Glomerular visceral epithelial cell (primary cell): Measurements from ENCODE around the gene B4GAT1.
A peak's percentile ranks its signal among the peaks of the same experiment; 100 is the strongest.
"Not testable (repeated sequence)": the region's sequence is repeated elsewhere in the genome, so short reads cannot be mapped to it uniquely, and the experiment has no call there.

ENCODE experiments used
- DNase-seq: peaks from one replicate; pipeline ENCODE4 v3.0.0-alpha.2; 2016; ENCODE audit errors: extremely low spot score

The B4GAT1 gene

DNA sequence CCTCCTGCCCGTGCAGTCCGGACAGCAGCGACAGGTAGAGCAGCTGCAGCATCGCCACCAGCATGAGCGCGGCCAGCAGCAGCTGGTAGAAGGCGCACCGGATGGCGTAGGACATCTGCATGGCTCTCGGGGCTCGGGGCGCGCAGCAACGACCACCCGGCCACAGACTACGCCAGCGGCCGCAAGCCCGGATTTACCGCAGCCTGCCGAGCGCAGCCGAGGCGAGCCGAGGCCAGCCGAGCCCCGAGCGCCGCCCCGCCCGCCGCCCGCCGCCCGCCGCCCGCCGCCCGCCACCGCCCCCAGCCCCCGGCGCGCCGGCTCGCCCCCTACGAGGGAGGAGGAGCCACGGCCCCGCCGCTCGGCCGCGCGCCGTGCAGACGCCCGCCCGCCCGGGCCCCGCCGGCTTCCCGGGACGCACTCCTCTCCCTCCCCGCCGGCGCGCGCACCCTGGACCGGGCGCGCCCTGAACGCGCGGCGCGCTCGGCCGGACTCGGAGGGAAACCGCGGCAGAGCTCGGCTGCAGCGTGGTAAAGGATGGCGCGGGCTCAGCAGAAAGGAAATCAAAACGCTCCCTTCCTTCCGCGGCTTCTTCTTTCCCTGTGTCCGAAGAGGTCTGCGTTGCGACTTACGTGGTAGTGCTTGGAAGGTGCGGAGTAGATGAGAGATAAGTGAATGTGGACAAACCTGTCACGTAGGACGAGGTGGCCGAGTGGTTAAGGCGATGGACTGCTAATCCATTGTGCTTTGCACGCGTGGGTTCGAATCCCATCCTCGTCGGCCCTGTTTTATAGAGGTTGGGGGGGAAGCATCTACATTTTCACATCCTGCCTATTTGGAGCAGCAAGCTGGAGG, at the start of gene B4GAT1:
Gene B4GAT1, minus strand, starts transcription at position 205 of the 852 bp plus-strand sequence. Its CDS starts 84 bp downstream, at position 121.
- DNase-seq, result peak; percentile 93

DNA sequence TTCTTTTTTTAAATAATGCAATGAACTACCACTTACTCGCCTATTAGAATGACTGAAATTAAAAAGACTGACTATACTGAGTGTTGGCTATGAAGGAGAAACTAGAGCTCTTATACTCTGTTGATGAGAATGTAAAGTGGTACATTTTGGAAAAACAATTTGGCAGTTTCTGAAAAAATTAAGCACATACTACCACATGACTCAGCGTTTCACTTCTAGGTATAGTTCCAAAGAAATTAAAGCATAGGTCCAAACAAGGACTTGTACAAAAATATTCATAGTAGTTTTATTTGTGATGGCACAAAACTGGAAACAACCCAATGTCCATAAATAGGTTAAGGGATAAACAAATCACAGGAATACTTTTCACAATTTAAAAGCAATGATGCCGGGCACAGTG, 46.5 kb upstream of the B4GAT1 start:
- DNase-seq, result no peak

DNA sequence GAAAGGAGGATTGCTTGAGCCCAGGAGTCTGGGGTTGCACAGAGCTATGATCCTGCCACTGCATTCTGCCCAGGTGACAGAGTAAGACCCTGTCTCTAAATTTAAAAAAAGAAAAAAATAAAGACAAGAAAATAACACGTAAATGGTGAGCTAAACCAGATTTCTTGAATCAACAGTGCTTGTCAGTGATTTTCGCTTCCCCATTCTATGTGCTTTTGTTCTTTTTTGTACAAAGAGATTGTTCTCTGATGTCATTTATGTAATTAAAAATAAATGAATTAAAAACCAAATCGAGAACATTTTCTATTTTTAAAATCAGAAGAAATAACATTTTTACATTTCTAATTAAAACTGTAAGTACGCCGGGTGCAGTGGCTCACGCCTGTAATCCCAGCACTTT, 43.9 kb upstream of the B4GAT1 start:
- no peak for DNase-seq

DNA sequence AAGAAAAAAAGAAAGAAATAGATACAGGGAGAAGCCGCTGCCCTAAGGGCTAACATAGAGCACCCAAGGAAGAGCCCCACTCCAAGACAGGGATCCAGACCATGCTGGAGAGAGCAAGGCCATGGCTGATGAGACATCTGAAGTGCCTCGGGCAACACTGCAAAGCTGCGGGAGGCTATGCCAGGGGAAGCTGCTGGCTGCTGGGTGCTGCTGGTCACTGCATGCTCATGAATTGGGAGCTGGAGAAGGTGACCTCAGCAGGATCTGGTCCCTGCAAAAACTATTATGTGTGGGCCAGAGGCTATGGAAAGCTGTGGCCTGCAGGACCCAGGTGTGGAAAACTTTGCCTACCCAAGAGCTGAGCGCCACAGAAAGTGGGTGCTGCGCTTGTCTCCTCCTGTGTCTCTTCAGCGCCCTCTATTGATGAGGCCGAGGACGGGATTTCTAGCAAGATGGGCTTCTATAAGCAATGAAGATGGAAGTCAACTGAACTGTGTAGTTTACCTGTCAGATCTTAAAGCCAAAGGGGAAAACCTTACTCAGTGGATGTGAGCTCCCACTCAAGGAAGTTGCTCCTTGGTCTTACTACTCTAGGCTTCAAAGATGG, 41.5 kb upstream of the B4GAT1 start:
- DNase-seq, result peak; percentile 64

DNA sequence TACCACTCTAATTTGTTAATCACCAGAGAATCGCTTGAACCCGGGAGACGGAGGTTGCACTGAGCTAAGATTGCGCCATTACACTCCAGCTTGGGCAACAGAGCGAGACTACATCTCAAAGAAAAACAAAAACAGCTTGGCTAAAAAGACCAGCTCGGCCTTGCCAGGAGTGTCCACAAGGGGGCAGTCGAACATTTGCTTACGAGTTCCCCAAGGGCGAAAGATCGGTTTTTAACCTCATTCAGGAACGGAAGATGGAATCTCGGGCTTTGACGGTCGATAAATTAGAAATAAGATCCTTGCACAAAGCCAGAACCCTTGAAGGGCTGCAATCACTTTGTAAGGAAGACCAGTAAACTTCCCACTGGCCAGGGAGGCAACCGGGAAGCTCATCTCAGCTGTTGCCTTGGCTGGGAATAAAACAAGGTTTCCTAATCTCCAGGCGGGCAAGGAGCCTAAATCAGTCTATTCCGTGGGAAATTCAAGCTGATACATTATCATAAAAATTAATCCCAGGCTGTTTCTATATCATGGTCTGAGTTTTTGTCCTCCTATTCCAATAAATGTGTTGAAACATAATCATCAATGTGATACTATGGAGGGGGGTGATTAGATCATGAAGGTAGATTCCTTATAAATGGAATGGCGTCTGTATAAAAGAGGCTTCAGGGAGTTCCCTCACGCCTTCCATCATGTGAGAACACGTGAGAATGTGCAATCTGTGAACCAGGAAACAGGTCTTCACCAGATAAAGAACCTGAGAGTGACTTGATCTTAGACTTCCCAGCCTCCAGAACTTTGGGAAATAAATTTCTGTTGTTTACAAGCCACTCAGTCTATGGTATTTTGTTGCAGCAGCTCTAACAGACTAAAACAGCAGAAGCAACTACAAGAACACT, 39.0 kb upstream of the B4GAT1 start:
- peak; percentile 76 for DNase-seq

DNA sequence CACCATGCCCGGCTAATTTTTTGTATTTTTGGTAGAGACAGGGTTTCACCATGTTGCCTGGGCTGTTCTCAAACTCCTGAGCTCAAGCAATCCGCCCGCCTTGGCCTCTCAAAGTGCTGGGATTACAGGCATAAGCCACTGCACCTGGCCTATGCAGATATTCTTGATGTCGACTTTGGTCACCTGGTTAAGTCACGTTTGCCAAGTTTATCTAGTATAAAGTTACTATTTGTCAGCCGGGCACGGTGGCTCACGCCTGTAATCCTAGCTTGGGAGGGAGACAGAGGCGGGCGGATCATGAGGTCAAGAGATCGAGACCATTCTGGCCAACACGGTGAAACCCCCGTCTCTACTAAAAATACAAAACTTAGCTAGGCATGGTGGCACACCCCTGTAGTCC, 36.9 kb upstream of the B4GAT1 start:
- not testable (repeated sequence) for DNase-seq

DNA sequence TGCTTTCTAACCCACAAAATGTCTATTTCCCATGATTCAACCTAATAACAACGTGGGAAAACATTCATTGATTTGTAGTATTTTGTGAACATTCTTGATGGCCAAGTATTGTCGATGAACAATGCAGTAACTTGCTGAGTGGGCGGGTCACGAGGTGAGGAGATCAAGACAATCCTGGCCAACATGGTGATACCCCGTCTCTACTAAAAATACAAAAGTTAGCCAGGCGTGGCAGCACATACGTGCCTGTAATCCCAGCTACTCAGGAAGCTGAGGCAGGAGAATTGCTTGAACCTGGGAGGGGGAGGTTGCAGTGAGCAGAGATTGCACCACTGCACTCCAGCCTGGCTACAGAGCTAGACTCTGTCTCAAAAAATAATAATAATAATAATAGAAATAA, 32.8 kb upstream of the B4GAT1 start:
- DNase-seq, result peak; percentile 25

DNA sequence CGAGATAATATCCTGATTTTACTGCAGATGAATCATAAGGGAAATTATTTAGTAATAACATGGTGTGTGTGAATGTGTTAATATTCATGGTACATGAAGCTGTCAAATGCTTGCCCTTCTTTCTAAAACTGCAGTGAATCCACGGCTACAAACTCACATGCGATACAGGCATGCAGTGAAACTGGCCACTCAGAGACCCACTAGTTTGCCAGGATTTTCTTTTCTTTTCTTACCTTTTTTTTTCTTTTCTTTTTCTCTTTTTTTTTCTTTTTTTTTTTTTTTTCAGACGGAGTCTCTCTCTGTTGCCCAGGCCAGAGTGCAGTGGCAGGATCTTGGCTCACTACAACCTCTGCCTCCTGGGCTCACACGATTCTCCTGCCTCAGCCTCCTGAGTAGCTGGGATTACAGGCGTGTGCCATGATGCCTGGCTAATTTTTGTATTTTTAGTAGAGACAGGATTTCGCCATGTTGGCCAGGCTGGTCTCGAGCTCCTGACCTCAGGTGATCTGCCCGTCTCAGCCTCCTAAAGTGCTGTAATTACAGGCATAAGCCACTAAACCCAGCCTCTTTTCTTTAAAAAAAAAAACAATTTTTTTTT, 26.4 kb upstream of the B4GAT1 start:
- not testable (repeated sequence) for DNase-seq

DNA sequence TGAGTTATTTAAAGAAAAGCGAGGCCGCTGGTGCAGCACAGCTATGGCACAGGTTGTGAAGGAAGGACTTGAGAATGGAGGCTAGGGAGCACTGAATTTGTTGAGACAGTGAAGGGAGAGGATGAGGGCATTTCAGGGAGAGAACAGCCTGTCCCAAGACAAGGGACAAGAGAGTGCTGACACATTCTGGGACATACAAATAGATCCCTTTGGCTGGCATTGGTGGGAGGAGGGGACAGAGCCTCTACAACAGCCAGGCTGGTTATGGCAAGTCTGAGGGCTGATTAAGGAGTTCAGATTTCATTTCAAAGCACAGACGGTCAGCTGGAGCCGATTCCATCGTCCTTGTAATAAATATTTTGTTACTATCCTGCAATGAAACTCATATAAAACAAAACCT, 25.8 kb upstream of the B4GAT1 start:
- no peak for DNase-seq

DNA sequence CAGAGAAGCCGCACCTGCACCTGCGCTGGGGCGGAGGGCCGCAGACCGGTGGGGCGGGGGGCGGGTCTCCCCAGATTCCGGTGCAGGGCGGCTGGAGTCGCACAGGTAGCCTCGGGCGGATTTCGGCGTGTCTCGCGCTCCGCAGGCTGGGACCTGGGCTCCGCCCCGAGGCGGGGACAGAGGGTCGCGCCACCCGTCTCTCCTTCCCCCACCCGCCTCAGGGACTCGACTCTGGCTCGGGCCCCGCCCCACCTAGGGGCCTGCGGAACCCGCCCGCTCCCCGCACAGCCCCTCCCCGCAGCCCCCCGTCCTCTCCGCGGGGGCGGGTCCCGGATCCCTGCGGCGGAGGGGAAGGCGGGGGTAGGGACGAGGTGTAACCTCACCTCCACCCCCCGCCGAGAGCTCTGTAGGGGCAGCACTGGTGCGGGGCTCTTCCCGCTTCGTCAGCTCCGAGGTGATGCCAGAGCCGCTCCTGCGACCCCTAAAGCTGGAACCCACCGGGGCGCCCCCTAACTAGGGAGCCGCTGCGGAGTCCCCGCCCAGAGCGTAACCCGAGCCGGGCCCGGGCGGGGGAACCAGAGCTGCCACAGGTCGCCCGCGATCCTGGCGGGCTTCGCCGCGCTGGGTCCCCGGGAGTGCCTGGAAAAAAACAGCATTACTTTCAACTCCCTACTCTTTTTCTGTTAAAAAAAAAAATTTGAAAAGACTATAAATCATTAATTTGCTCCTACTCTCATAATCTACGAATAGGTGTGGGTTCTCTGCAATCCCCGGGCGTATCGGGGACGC, 24.4 kb upstream of the B4GAT1 start, which contains the start of gene SLC29A2:
Gene SLC29A2, minus strand, starts transcription at position 134 of the 789 bp plus-strand sequence. CDS start 169 bp downstream, outside the sequence.
- peak; percentile 31 for DNase-seq

DNA sequence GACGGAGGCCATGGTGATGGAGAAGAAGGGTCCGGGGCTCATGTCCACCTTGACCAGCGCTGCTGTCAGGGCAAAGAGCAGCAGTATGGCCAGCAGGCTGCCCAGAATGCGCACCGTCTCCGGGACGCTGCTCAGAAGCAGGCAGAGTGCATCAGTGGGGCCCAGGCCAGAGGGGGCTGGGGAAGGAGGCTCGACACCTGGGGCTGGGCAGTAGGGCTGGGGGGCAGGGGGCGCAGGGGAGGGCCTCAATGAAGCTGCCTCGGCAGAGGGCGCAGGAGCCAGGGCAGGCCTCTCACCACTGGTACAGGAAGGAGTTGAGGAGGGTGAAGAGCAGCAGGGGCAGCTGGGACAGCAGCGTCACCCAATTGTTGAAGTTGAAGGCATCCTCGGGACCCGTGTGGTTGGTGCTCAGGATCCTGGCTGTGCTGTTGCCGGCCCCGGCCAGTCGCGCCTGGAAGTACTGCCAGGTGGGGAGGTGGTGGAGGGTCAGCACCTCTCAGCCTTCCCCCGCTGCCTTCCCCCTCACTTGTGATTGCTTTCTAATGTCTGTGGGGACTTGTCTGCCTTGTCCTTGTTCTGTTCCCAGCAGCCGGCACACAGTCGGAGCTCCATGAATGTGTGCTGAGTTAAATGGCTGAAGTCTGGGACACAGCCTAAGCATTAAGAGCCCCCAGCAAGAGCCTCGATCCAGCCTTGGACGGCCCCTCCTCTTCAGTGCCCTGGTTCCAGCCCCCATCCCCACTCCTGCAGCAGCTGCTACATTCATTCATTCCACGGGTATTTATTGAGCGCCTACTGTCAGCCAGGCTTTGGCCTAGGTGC, 21.9 kb upstream of the B4GAT1 start:
- DNase-seq, result no peak

DNA sequence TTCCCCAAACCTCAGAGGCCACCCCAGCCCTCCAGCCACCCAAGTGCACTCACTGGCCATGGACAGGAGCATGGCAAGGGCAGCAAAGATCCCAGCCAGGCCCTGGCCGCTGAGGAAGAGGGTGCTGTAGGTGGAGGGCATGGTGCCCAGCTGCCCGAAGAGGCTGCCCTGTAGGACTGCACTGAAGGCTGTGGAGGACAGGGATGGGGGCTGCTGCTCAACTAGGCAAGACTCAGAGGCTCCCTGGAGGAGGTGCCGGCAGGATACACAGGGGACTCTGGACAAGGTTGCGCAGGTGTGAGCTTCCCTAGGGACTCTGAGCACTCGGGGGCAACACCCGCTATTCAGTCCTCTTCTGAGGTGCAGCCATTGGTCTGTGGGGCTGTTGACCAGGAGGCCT, 21.1 kb upstream of the B4GAT1 start:
- no peak for DNase-seq

DNA sequence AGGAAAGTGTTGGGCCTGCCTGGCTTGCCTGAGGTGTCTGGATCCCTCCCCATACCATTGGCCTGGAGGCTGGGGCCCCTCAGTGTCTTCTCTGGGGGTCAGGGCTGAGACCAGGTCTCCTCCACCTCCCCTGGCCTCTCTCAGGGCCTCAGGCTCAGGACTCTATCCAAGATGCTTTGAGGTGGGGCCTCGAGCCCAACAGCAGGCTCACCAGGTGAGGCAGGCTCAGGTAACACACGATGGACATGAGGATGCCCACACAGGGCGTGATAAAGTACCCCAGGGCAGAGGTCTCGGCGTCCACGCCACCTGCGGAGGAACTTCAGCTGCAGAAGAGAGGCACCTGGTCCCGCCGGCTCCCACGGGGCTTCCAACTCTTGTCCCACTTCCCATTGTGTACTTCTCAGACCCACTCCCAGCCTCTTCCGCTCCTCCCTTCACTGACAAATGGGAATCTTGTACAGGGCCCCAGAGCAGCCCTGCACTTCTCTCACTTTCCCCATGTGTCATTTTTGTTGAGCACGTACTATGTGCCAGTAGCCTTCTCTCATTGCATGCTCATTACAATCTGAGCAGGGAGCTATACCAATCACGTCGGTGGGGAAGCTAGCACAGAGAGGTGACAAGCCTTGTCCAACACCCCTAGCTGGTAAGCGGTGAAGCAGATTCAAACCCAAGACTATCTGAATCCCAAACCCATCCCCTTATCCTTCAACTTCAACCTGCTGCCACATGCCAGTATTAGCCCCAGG, 20.3 kb upstream of the B4GAT1 start:
- no peak for DNase-seq

DNA sequence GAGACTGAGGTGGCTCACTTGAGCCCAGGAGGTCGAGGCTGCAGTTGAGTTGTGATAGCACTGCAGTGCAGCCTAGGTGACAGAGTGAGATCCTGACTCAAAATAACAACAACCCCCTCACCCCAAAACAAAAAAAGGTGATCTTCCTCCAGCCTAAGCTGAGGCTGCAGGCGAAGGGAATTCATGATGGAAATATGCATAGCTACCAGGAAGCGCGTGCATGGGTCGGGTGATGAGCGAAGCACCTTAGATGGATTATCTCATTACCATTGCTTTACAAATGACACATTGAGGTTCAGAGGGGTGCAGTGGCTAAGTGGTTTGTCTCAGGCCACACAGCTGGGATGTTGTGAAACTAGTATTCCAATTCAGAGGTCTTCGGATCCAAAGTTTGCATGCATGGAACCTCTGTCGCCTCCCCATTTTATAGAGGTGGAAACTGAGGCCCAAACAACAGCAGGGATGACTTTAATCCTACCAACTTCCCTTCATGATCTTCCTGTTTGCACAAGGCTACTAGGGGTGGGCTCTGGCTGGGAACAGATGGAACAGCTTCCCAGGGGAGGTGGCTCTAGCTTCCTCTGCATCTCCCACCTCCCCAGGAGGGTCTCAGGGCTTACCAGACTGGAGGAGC, 19.5 kb upstream of the B4GAT1 start:
- no peak for DNase-seq

DNA sequence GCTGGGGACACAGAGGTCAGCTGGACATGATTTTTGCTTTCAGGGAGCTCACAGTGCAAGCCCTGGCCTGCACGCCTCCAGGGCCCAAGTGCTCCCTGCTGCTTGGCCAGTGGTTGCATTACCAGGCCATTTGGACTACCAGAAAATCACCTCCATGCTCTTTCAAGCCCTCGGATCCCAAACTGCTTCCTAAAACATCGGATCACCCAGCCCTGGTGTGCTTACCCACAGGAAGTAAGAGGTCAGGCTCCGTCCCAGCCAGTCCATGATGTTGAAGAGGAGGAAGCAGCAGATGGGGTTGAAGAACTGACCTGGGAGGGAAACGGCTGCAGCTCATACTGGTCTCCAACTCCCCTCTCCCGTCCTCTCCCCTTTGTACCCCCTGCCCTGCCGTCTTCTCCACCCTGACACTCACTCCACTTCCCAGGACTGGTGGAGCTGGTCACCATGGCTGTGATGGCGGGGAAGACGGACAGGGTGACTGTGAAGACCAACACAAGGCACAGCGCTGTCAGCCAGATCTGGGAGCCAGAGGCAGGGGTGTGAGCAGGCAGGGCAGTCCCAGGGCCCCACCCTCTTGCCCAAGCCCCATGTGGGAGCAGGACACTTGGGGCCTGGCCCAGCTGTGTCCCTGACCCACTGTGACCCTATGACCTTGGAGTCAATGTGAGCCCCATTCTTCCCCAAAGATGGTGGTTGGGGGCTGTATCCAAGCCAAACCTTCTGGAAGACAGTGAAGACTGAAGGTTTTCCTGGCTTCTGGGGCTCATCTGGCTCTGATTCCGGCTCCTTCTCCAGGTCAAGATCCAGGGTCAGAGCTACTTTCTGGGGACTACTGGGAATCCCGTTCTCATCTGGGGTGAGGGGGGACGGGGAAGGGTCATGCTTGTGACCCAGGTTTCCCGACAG, 18.5 kb upstream of the B4GAT1 start:
- DNase-seq, result no peak

DNA sequence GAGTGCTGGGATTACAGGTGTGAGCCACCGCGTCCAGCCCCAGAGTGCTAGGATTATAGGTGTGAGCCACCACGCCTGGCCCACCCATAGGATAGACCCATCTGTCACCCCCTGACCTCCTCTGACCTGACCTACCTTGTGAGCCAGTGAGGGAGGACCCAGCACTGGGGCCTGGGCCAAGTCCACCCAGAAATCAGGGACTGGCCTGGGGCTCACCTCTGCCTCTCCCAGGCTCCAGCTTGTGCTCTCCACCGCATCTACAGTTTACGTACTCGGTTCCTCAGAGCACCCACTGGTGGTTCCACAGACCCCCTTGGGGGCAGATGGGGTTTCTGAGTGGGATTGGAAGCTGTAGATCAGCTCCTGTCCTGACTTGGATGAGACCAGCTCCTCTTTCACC, 17.7 kb upstream of the B4GAT1 start:
- no peak for DNase-seq

DNA sequence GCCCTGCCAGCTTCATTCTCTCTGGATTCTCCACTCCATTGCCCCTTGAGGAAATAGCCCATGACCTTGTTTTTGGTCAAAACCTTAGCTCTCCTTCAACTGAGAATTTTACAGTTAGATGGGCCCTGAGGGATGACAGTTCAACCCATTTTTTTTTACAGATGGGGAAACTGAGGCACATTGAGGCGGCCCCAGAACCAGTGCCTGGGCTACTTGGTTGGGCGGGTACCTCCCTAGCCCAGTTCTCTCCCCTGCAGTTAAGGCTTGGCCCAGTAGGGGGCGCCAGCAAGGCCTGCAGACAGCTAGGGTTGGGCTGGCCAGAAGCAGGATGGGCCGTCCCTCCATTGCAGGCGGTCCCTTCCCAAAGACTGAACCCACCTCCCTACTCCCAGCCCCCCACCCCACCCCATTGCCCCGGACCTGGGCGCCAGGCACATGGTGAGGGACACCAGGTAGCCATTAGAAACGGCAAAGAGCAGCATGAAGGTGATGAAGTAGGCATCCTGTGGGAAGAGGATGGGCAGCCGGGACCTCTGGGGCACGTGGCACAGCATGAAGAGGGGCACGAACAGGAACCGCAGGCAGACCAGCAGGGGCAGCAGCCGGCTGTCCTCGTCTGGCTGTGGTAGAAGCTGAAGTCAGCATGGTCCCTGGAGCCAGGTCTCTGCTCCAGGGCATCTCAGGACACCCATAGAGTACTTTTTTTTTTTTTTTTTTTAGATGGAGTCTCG, 16.5 kb upstream of the B4GAT1 start:
- peak; percentile 18 for DNase-seq
